K562 (cell line): ENCODE results near the gene PRKAG2. TPM values are rescaled to one million over a fixed set of nuclear protein-coding genes. Genes with fewer than 3 reads are reported as not detected.

Experiments
- ATAC-seq: fragments of 200-7000 bp; cut with Tn5 transposase; 3 replicates; pipeline ENCODE4 v1.9.1; 2020; ENCODE audit warnings: moderate library complexity
- BruUV-seq: library from RNA; stranded (reverse); fragments of 400-500 nt; replicated peaks from 2 replicates; lab custom pipeline; 2021; lab: Mats Ljungman, UMichigan
- CTCF ChIA-PET: fragments of 300-600 bp; formaldehyde crosslinking; extraction: SDS; loops from one replicate; lab custom pipeline; 2021; ENCODE audit warnings: low intra/inter-chr PET ratio; lab: Yijun Ruan, JAX
- POLR2A ChIA-PET: fragments of 300-600, 350-650 bp; sonication (Branson Sonifier 250); formaldehyde crosslinking; extraction: SDS; loops from one replicate; lab custom pipeline; 2021; ENCODE audit warnings: antibody characterized with exemption, inconsistent platforms; lab: Yijun Ruan, JAX
- DNase-seq, 4 experiments: peaks; one replicate each; pipeline versions ENCODE4 v3.0.0 to v3.0.0-alpha.2; 2011 to 2018; ENCODE audit warnings: low spot score in 3 of 4, mixed read lengths in 3 of 4; ENCODE audit errors: extremely low read depth in 1 of 4
- FAIRE-seq: peaks from 2 replicates; lab custom pipeline; 2011; peaks lifted over from hg19 to GRCh38; lab: Jason Lieb, UNC
- H2AFZ ChIP-seq: 2 replicates; pipeline ENCODE4 v1.6.0; 2011; ENCODE audit warnings: low read depth, low read length, control low read depth, inconsistent platforms
- H3K27ac ChIP-seq: fragments of 200-600 bp; 3 replicates; pipeline ENCODE4 v1.8.0; 2011; ENCODE audit warnings: low read depth, mild to moderate bottlenecking, control low read depth, inconsistent platforms, low read length, moderate library complexity, mixed read lengths; ENCODE audit errors: extremely low read depth
- H3K27me3 ChIP-seq, 2 experiments: fragments of 300-600 bp in 1 of 2; 2 replicates in 1 of 2; 3 replicates in 1 of 2; pipeline versions ENCODE4 v1.6.0 to v1.8.0; 2011; ENCODE audit warnings: inconsistent platforms in 2 of 2, low read length in 2 of 2, mild to moderate bottlenecking in 1 of 2, mixed read lengths in 1 of 2, moderate library complexity in 1 of 2; ENCODE audit not compliant: control insufficient read depth in 2 of 2, insufficient read depth in 2 of 2
- H3K36me3 ChIP-seq: fragments of 300-600 bp; 3 replicates; pipeline ENCODE4 v1.8.0; 2011; ENCODE audit warnings: mild to moderate bottlenecking, low read length, inconsistent platforms; ENCODE audit not compliant: control insufficient read depth, insufficient read depth
- H3K4me1 ChIP-seq, 2 experiments: fragments of 200-600 bp in 1 of 2; replicated peaks in 1 of 2; 2 replicates in 1 of 2; 3 replicates in 1 of 2; pipeline versions ENCODE4 v1.5.1 to v1.8.0; 2011; ENCODE audit warnings: inconsistent platforms in 2 of 2, low read length in 2 of 2, mild to moderate bottlenecking in 1 of 2, mixed read lengths in 1 of 2, moderate library complexity in 1 of 2; ENCODE audit not compliant: control insufficient read depth in 2 of 2, insufficient read depth in 2 of 2
- H3K4me2 ChIP-seq: 2 replicates; pipeline ENCODE4 v1.6.1; 2011; ENCODE audit warnings: low read length, control low read depth, inconsistent platforms, mixed read lengths; ENCODE audit not compliant: insufficient read depth
- H3K4me3 ChIP-seq: fragments of 200-600 bp; sonication (generic), shearing (Covaris generic); 2 replicates; pipeline ENCODE4 v1.5.1; 2016; ENCODE audit warnings: control low read depth, inconsistent platforms
- H3K79me2 ChIP-seq: fragments of 200-600 bp; 3 replicates; pipeline ENCODE4 v1.8.0; 2011; ENCODE audit warnings: low read length, inconsistent platforms; ENCODE audit not compliant: control insufficient read depth, insufficient read depth
- H3K9ac ChIP-seq, 2 experiments: 2 replicates each; pipeline versions ENCODE4 v1.6.0 to v1.6.1; 2011; ENCODE audit warnings: low read depth in 2 of 2, low read length in 2 of 2, control low read depth in 1 of 2, inconsistent platforms in 1 of 2, mild to moderate bottlenecking in 1 of 2, mixed read lengths in 1 of 2; ENCODE audit not compliant: insufficient read depth in 1 of 2
- H3K9me1 ChIP-seq: one replicate; pipeline ENCODE4 v1.6.0; 2011; ENCODE audit warnings: inconsistent platforms, mild to moderate bottlenecking, low read length, moderate library complexity; ENCODE audit not compliant: control insufficient read depth, insufficient read depth
- H3K9me3 ChIP-seq: replicated peaks from 2 replicates; pipeline ENCODE4 v1.5.1; 2011; ENCODE audit warnings: low read depth, low read length, inconsistent platforms; ENCODE audit not compliant: control insufficient read depth, insufficient read depth
- H4K20me1 ChIP-seq: replicated peaks from 2 replicates; pipeline ENCODE4 v1.6.1; 2011; ENCODE audit warnings: low read length, inconsistent platforms, mixed read lengths; ENCODE audit not compliant: control insufficient read depth, insufficient read depth
- GABPB2 ChIP-seq: fragments of 250-450 bp; sonication (Bioruptor Pico); conservative IDR thresholded peaks from 2 replicates; pipeline ENCODE4 v1.5.1; 2021; ENCODE audit warnings: mild to moderate bottlenecking
- NFE2L1 ChIP-seq: fragments of 450-650 bp; IDR thresholded peaks from 2 replicates; pipeline ENCODE4 v1.6.1; 2016; ENCODE audit warnings: missing genetic modification characterization, low read depth, mild to moderate bottlenecking, missing compliant biosample characterization, moderate library complexity, borderline replicate concordance
- NRF1 ChIP-seq, 2 experiments: fragments of 450-650 bp; IDR thresholded peaks in 1 of 2; conservative IDR thresholded peaks in 1 of 2; 2 replicates each; pipeline ENCODE4 v1.6.1; 2014; ENCODE audit warnings: mild to moderate bottlenecking in 2 of 2
- OTX1 ChIP-seq: fragments of 450-650 bp; formaldehyde crosslinking; IDR thresholded peaks from 2 replicates; pipeline ENCODE4 v1.4.0; 2022; ENCODE audit warnings: mild to moderate bottlenecking
- POU5F1 ChIP-seq: fragments of 150-350 bp; IDR thresholded peaks from 2 replicates; pipeline ENCODE4 v1.6.1; 2014; ENCODE audit warnings: borderline replicate concordance, low read length, low read depth, mild to moderate bottlenecking; ENCODE audit not compliant: partially characterized antibody
- TAF9B ChIP-seq: fragments of 450-650 bp; IDR thresholded peaks from 2 replicates; pipeline ENCODE4 v1.6.1; 2018; ENCODE audit warnings: mild to moderate bottlenecking; ENCODE audit not compliant: partially characterized antibody
- ZNF197 ChIP-seq: fragments of 200-800 bp; sonication (Bioruptor generic); IDR thresholded peaks from 2 replicates; pipeline ENCODE4 v1.6.1; 2016; ENCODE audit warnings: low read depth, missing genetic modification characterization, missing compliant biosample characterization
- ZNF589 ChIP-seq: fragments of 200-800 bp; sonication (Bioruptor generic); IDR thresholded peaks from 2 replicates; pipeline ENCODE4 v1.6.1; 2016; ENCODE audit warnings: low read depth, missing genetic modification characterization, missing compliant biosample characterization
- ZNF76 ChIP-seq: fragments of 250-450 bp; sonication (Bioruptor Pico); IDR thresholded peaks from 2 replicates; pipeline ENCODE4 v1.4.0; 2020; ENCODE audit warnings: mild to moderate bottlenecking, moderate library complexity, borderline replicate concordance
- ZNF764 ChIP-seq: fragments of 250-450 bp; sonication (Bioruptor Pico); IDR thresholded peaks from 2 replicates; pipeline ENCODE4 v1.4.0; 2020; ENCODE audit warnings: low read depth, mild to moderate bottlenecking, moderate library complexity
- ZSCAN29 ChIP-seq: fragments of 450-650 bp; IDR thresholded peaks from 2 replicates; pipeline ENCODE4 v1.6.1; 2017
- WGBS: fragments of 100-300 bp; shearing (Covaris generic); methylation state at CpG from one replicate; pipeline ENCODE4 v1.1.6; 2016; ENCODE audit warnings: low coverage, mixed read lengths; ENCODE audit not compliant: insufficient coverage; ENCODE audit errors: missing lambda C conversion rate; 5-methylcytosine and 5-hydroxymethylcytosine counted together
- in situ Hi-C: fragments of 300-500 bp; cut with MboI; formaldehyde crosslinking; loops from 4 replicates; pipeline ENCODE4 v1.15.0; 2018; ENCODE audit warnings: inconsistent platforms, mixed read lengths
- intact Hi-C: fragments of 100-400 bp; cut with micrococcal nuclease; formaldehyde crosslinking; loops from 2 replicates; pipeline ENCODE4 v1.14.2; 2022
- polyA plus RNA-seq, 8 experiments: library from polyadenylated mRNA; depleted of rRNA in 4 of 8; stranded (reverse) in 5 of 8; unstranded in 3 of 8; fragments of >200 nt; fragmentation: Nextera tagmentation in 2 of 8; fragmentation: Illumina TruSeq in 1 of 8; extraction: Ambion mirVana in 2 of 8; extraction: Trizol in 1 of 8; gene quantifications; 2 replicates each; pipeline versions ENCODE4 v1.2.1 to v1.2.3, GENCODE V29; 2011 to 2014; ENCODE audit warnings: inconsistent platforms in 1 of 8, missing spikeins in 1 of 8
- total RNA-seq, 7 experiments: library from RNA; depleted of rRNA in 6 of 7; stranded (reverse); fragments of >200 nt in 6 of 7; fragmentation: Illumina TruSeq in 2 of 7; extraction: Trizol in 2 of 7; gene quantifications; 2 replicates each; pipeline versions ENCODE4 v1.2.1 to v1.2.3, GENCODE V29; 2011 to 2021; ENCODE audit warnings: low replicate concordance in 1 of 7

The PRKAG2 gene
- total and polyA plus RNA-seq, 9 of the 15 experiments (the other 6 are each of a cell fraction or from before 2014, with no cell fraction given) = 0.99 to 5.6 (median 3.3) TPM

- no peak overlapping the region for H3K9ac ChIP-seq
- peaks cover 25 to 50% of the 10 kb centered on the region in 2 experiments for H3K27me3 ChIP-seq
- H3K36me3 ChIP-seq = no peaks in the 10 kb centered on the region
- no TSS peak for BruUV-seq
- TF ChIP-seq ZSCAN29 (no peak), NRF1 (conservative IDR thresholded peaks at IDR 0.05 in 1 of 2, IDR thresholded peaks at IDR 0.05 in 1 of 2) (peak; percentile 52 to 64)
- TF ChIP-seq, all 486 proteins: peak for 1
- no peaks in the 10 kb centered on the region for H3K9me3 ChIP-seq
- no peaks in the 10 kb centered on the region for H3K9me1 ChIP-seq
- no peak for ATAC-seq
- no peak for FAIRE-seq
- in situ Hi-C loops = no loop called here
- H3K79me2 ChIP-seq = no peaks in the 10 kb centered on the region
- DNase-seq = no peak
- no peaks in the 10 kb centered on the region for H3K4me1 ChIP-seq
- ChIA-PET POLR2A (interaction anchor here (0.7 to 2.2 kb wide), 2 partner anchors 10 to 11 kb away, joined by 4 to 10 read pairs; no protein-coding TSS in a partner anchor), CTCF (no interaction called here)
- no peak overlapping the region for H3K27ac ChIP-seq
- no peak overlapping the region for H2AFZ ChIP-seq
- intact Hi-C loops = no loop called here
- H4K20me1 ChIP-seq = peaks cover 3% of the 10 kb centered on the region; the same call in 1 of the 2 replicates
- H3K4me2 ChIP-seq = no peak overlapping the region
- 26% methylated on average over 21 of the region's 21 CpGs for WGBS
- H3K4me3 ChIP-seq = no peak overlapping the region
Measured at GRCh38 chr7:151601521-151602305, 275.2 kb downstream of the PRKAG2 start.

DNA sequence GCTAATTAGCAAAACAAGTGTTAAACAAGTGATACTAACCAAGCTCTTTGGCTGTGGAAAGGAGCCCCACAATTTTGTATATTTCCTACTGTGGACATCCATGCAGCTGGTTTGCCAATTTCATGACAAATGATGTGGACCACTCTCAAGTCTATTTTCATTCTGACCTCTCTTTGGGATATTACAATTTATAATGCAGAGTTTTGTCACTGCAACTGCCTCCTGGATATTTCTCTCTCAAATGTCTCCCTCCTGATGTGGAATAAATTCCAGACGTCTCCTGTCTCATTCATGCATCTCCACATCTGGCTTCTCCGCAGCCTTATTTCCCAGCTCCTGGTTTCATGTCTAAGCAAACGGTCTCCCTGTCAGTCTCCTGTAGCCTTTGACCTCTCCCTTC, 276.6 kb downstream of the PRKAG2 start:
- in situ Hi-C loops (no loop called here), intact Hi-C loops (no loop called here)
- H3K9me1 ChIP-seq = no peaks in the 10 kb centered on the region
- DNase-seq (no peak), ATAC-seq (no peak), FAIRE-seq (no peak)
- ChIA-PET CTCF (no interaction called here), POLR2A (interaction anchor here (0.7 to 2.2 kb wide), 5 partner anchors 9 to 88 kb away, joined by 3 to 10 read pairs (median 3); no protein-coding TSS in a partner anchor)
- H3K4me3 ChIP-seq = no peak overlapping the region
- BruUV-seq = no TSS peak
- H3K4me2 ChIP-seq = no peak overlapping the region
- H3K9me3 ChIP-seq = no peaks in the 10 kb centered on the region
- H3K4me1 ChIP-seq = no peaks in the 10 kb centered on the region
- no peaks in the 10 kb centered on the region for H3K79me2 ChIP-seq
- no peak overlapping the region for H2AFZ ChIP-seq
- peaks cover 3% of the 10 kb centered on the region; the same call in 1 of the 2 replicates for H4K20me1 ChIP-seq
- peaks cover 25 to 50% of the 10 kb centered on the region in 2 experiments for H3K27me3 ChIP-seq
- WGBS = 6% methylated on average over 3 of the region's 3 CpGs
- no peak overlapping the region for H3K27ac ChIP-seq
- H3K36me3 ChIP-seq = no peaks in the 10 kb centered on the region
- no peak overlapping the region for H3K9ac ChIP-seq
- TF ChIP-seq OTX1 = no peak
- no peak for TF ChIP-seq ZNF76 (CRISPR knock-in tag)
- no peak for TF ChIP-seq GABPB2 (CRISPR knock-in tag)
- no peak for TF ChIP-seq ZNF197
- no peak for TF ChIP-seq POU5F1
- no peak for TF ChIP-seq NFE2L1
- no peak for TF ChIP-seq ZNF764
- no peak for TF ChIP-seq ZNF589 (CRISPR knock-in tag)
- TF ChIP-seq TAF9B = no peak
